Fibroblast of peridontal ligament (primary cell): Measurements from ENCODE around the gene CARMIL1.
"Not testable (repeated sequence)": the region's sequence is repeated elsewhere in the genome, so short reads cannot be mapped to it uniquely, and the experiment has no call there.

Source experiments
- DNase-seq: peaks from one replicate; pipeline ENCODE4 v3.0.0-alpha.2; 2010; ENCODE audit errors: extremely low read depth

Gene CARMIL1

GRCh38 chr6:25369433-25370177 is 90.4 kb downstream of the CARMIL1 start:
- no peak for DNase-seq

- no peak for DNase-seq
Measured at GRCh38 chr6:25370178-25371036, 91.2 kb downstream of the CARMIL1 start.

GRCh38 chr6:25371037-25371347 is 91.8 kb downstream of the CARMIL1 start:
- no peak for DNase-seq

- DNase-seq: no peak
Measured at GRCh38 chr6:25375125-25375524, 96.0 kb downstream of the CARMIL1 start.

GRCh38 chr6:25377664-25378063 is 98.5 kb downstream of the CARMIL1 start:
- no peak for DNase-seq

GRCh38 chr6:25381077-25381476 is 101.9 kb downstream of the CARMIL1 start:
- no peak for DNase-seq

GRCh38 chr6:25382476-25382875 is 103.3 kb downstream of the CARMIL1 start:
- DNase-seq: not testable (repeated sequence)

- no peak for DNase-seq
Measured at GRCh38 chr6:25384234-25384633, 105.1 kb downstream of the CARMIL1 start.

- no peak for DNase-seq
Measured at GRCh38 chr6:25384967-25385366, 105.8 kb downstream of the CARMIL1 start.

- DNase-seq: no peak
Measured at GRCh38 chr6:25387483-25387882, 108.3 kb downstream of the CARMIL1 start.

GRCh38 chr6:25387911-25388310 is 108.7 kb downstream of the CARMIL1 start:
- DNase-seq: no peak

GRCh38 chr6:25388776-25389175 is 109.6 kb downstream of the CARMIL1 start:
- DNase-seq: no peak

GRCh38 chr6:25389471-25389870 is 110.3 kb downstream of the CARMIL1 start:
- peak; percentile 74 for DNase-seq

- DNase-seq: peak; percentile 39
Measured at GRCh38 chr6:25392372-25392771, 113.2 kb downstream of the CARMIL1 start.

GRCh38 chr6:25395731-25396130 is 116.6 kb downstream of the CARMIL1 start:
- no peak for DNase-seq

GRCh38 chr6:25397406-25397805 is 118.2 kb downstream of the CARMIL1 start:
- DNase-seq: no peak

- DNase-seq: no peak
Measured at GRCh38 chr6:25399885-25400284, 120.7 kb downstream of the CARMIL1 start.

- DNase-seq: no peak
Measured at GRCh38 chr6:25401711-25402110, 122.5 kb downstream of the CARMIL1 start.

GRCh38 chr6:25402125-25402524 is 123.0 kb downstream of the CARMIL1 start:
- no peak for DNase-seq

- no peak for DNase-seq
Measured at GRCh38 chr6:25403150-25403549, 124.0 kb downstream of the CARMIL1 start.

- DNase-seq: no peak
Measured at GRCh38 chr6:25404091-25404490, 124.9 kb downstream of the CARMIL1 start.

- DNase-seq: no peak
Measured at GRCh38 chr6:25404693-25405169, 125.6 kb downstream of the CARMIL1 start.

GRCh38 chr6:25405442-25405841 is 126.3 kb downstream of the CARMIL1 start:
- DNase-seq: no peak
